Upper lobe of left lung (tissue), 4 donors: ENCODE data around the gene EPHB1.

ENCODE experiments used
- CTCF ChIP-seq, 6 experiments: fragments of 450-650 bp in 4 of 6; fragments of 200-600 bp in 2 of 6; sonication (generic) in 2 of 6; IDR thresholded peaks; one replicate each; pipeline ENCODE4 v1.5.1; 2016 to 2019; ENCODE audit warnings: antibody characterized with exemption in 6 of 6
- POLR2A ChIP-seq, 4 donors: fragments of 450-650 bp; IDR thresholded peaks; one replicate each; pipeline ENCODE4 v1.5.1; 2016 to 2017; ENCODE audit warnings: antibody characterized with exemption in 4 of 4, mild to moderate bottlenecking in 2 of 4

GRCh38 chr3:135056084-135056730 is 261.1 kb downstream of the EPHB1 start:
- TF ChIP-seq CTCF (IDR thresholded peaks at IDR 0.05) (no peak), POLR2A (IDR thresholded peaks at IDR 0.05) (no peak)
